ENCODE results near the gene NME9. TPM values are rescaled to one million over a fixed set of nuclear protein-coding genes. Genes with fewer than 3 reads are reported as not detected.

The NME9 gene
- total and polyA plus RNA-seq, 2 donors from 2014 or later, result 0.73 to 3.5 TPM

DNA sequence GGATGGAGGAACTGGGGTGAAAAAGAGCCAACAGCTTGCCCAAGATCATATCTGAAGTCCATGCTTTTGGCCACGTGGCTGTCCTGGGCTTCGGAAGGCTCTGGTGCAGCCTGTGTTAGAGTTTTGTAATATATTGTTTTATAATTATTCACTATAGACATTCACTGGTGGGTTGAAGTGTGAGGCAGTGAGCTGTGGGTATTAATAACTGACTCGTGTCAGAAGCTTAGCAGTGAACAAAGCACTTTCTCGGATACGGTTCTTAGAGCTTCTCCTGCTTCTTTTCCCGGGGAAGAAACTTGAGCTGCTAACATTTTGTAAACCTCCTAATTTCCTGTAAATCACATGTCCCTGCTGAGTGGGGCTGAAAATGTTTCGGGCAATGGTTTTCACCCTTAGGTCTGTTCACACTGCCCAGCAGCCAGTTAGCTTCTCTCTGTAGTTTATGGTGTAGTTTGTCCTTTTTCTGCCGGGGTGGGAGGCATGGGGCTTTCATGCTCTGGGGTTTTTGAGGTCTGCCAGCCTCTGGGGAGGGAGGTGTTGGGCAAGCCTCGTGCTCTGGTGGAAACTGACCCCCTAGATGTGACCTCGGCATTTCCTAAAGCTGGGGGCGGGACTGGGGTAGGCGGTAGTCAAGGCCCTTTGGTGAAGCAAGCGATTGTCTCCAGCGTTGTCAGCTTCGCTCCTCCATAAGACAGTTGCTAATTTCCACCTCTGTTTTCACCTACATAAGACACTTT is 20.4 kb upstream of the NME9 start:
- DNase-seq (peak in 4 of 5 donors; percentile 26 to 80 (median 62)), FAIRE-seq (no peak)
- TF ChIP-seq, protein P1, sequence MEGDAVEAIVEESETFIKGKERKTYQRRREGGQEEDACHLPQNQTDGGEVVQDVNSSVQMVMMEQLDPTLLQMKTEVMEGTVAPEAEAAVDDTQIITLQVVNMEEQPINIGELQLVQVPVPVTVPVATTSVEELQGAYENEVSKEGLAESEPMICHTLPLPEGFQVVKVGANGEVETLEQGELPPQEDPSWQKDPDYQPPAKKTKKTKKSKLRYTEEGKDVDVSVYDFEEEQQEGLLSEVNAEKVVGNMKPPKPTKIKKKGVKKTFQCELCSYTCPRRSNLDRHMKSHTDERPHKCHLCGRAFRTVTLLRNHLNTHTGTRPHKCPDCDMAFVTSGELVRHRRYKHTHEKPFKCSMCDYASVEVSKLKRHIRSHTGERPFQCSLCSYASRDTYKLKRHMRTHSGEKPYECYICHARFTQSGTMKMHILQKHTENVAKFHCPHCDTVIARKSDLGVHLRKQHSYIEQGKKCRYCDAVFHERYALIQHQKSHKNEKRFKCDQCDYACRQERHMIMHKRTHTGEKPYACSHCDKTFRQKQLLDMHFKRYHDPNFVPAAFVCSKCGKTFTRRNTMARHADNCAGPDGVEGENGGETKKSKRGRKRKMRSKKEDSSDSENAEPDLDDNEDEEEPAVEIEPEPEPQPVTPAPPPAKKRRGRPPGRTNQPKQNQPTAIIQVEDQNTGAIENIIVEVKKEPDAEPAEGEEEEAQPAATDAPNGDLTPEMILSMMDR (IDR thresholded peaks at IDR 0.05; ENCODE audit: borderline replicate concordance, extremely low read depth, insufficient read depth), result no peak
- no peaks in the 10 kb centered on the region for H3K9me3 ChIP-seq (ENCODE audit: control insufficient read depth in 2 of 3, insufficient read depth in 1 of 3, low read length in 3 of 3)
- H3K36me3 ChIP-seq (ENCODE audit: control insufficient read depth in 2 of 3, insufficient read depth in 3 of 3, low read length in 3 of 3), result no peaks in the 10 kb centered on the region
- H3K9ac ChIP-seq (ENCODE audit: low read length in 3 of 3), result peak overlapping the region in 1 of 3 donors; percentile 30
- peak overlapping the region in 2 of 3 donors; percentile 63 to 64 for H3K4me3 ChIP-seq (ENCODE audit: low read length in 3 of 3)
- no peaks in the 10 kb centered on the region for H3K27me3 ChIP-seq (ENCODE audit: control insufficient read depth, insufficient read depth, low read length)
- H3K4me1 ChIP-seq (ENCODE audit: control insufficient read depth in 2 of 3, insufficient read depth in 2 of 3, low read depth in 1 of 3, low read length in 3 of 3), result peaks cover 0 to 17% (median 3%) of the 10 kb centered on the region in 3 donors
- intact Hi-C loops (cut with DNase I), result no loop called here
- peak overlapping the region; percentile 56 to 80 for H3K27ac ChIP-seq (ENCODE audit: low read depth in 2 of 2, low read length in 2 of 2)

- Histone ChIP-seq H3K27me3 (ENCODE audit: control insufficient read depth, insufficient read depth, low read length) (no peaks in the 10 kb centered on the region), H3K36me3 (ENCODE audit: control insufficient read depth in 2 of 3, insufficient read depth in 3 of 3, low read length in 3 of 3) (no peaks in the 10 kb centered on the region), H3K9me3 (ENCODE audit: control insufficient read depth in 2 of 3, insufficient read depth in 1 of 3, low read length in 3 of 3) (no peaks in the 10 kb centered on the region), H3K4me3 (ENCODE audit: low read length in 3 of 3) (peak overlapping the region; percentile 39 to 89 (median 63)), H3K27ac (ENCODE audit: low read depth in 2 of 2, low read length in 2 of 2) (peak overlapping the region; percentile 82 to 92), H3K9ac (ENCODE audit: low read length in 3 of 3) (peak overlapping the region in 2 of 3 donors; percentile 50 to 63), H3K4me1 (ENCODE audit: control insufficient read depth in 2 of 3, insufficient read depth in 2 of 3, low read depth in 1 of 3, low read length in 3 of 3) (peaks cover 0 to 17% (median 3%) of the 10 kb centered on the region in 3 donors)
- FAIRE-seq (no peak), DNase-seq (peak; percentile 48 to 82 (median 67))
- intact Hi-C loops (cut with DNase I), result no loop called here
- TF ChIP-seq, protein P1 (IDR thresholded peaks at IDR 0.05; ENCODE audit: borderline replicate concordance, extremely low read depth, insufficient read depth), result no peak
Observed at GRCh38 chr3:138348754-138349739, 19.4 kb upstream of the NME9 start.

- DNase-seq, result peak; percentile 72 to 94 (median 84)
- Histone ChIP-seq H3K36me3 (ENCODE audit: control insufficient read depth in 2 of 3, insufficient read depth in 3 of 3, low read length in 3 of 3) (no peaks in the 10 kb centered on the region), H3K27ac (ENCODE audit: low read depth in 2 of 2, low read length in 2 of 2) (peak within 1 kb of the TSS; percentile 82 to 92), H3K4me3 (ENCODE audit: low read length in 3 of 3) (peak within 1 kb of the TSS; percentile 39 to 89 (median 86)), H3K9me3 (ENCODE audit: control insufficient read depth in 2 of 3, insufficient read depth in 1 of 3, low read length in 3 of 3) (no peaks in the 10 kb centered on the region), H3K9ac (ENCODE audit: low read length in 3 of 3) (peak within 1 kb of the TSS; percentile 14 to 95 (median 76)), H3K27me3 (ENCODE audit: control insufficient read depth, insufficient read depth, low read length) (no peaks in the 10 kb centered on the region), H3K4me1 (ENCODE audit: control insufficient read depth in 2 of 3, insufficient read depth in 2 of 3, low read depth in 1 of 3, low read length in 3 of 3) (peaks cover 0 to 17% (median 3%) of the 10 kb centered on the region in 3 donors)
- TF ChIP-seq, protein P1 (IDR thresholded peaks at IDR 0.05; ENCODE audit: borderline replicate concordance, extremely low read depth, insufficient read depth), result peak; percentile 23
- no peak for FAIRE-seq
- intact Hi-C loops (cut with DNase I), result no loop called here
Observed at GRCh38 chr3:138347960-138348753, 18.5 kb upstream of the NME9 start, which contains the start of gene MRAS. Gene MRAS (plus strand): TSS chr3:138348579. CDS start chr3:138372884, 24,305 bp downstream.

Data from kidney (tissue), 14 donors.